8988T (cell line): ENCODE measurements around the gene RIPK4.

Source experiments
- DNase-seq: peaks from one replicate; pipeline ENCODE4 v3.0.0; 2011

Gene RIPK4

DNA sequence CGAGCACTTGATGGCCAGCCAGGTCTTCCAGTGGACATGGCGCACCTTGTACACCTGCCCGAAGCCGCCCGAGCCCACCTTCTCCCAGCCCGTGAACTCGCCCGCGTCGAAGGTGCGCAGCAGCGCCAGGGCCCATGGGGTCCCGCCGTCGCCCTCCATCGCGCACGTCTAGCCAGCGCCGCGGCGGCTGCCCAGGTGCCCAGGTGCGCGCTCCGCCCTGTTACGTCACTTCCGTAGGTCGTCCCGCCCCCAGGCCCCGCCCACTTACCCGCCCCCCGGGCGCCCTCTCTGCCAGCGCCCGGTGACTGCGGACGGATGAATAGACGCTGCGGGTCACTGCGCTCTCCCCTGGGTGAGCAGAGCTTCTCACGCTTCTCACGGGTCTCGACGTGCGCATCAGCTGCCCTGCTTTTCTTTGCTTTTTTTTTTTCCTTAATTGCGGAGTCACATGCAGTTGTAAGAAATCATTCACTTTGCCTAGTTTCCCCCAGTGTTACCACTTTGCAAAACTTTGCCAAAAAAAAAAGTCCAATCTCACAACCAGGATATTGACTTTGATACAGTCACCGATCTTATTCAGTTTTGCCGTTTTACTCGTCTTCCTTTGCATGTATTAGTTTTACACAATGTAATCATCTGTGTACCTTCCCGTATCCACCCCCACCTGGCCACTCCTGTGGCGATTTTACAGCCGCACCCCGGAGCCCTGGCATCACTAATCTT is at the start of gene RIPK4:
Gene RIPK4, minus strand, starts transcription at position 170 of the 723 bp plus-strand sequence. Its CDS starts 11 bp downstream, at position 159.
- DNase-seq, result peak; percentile 84

DNA sequence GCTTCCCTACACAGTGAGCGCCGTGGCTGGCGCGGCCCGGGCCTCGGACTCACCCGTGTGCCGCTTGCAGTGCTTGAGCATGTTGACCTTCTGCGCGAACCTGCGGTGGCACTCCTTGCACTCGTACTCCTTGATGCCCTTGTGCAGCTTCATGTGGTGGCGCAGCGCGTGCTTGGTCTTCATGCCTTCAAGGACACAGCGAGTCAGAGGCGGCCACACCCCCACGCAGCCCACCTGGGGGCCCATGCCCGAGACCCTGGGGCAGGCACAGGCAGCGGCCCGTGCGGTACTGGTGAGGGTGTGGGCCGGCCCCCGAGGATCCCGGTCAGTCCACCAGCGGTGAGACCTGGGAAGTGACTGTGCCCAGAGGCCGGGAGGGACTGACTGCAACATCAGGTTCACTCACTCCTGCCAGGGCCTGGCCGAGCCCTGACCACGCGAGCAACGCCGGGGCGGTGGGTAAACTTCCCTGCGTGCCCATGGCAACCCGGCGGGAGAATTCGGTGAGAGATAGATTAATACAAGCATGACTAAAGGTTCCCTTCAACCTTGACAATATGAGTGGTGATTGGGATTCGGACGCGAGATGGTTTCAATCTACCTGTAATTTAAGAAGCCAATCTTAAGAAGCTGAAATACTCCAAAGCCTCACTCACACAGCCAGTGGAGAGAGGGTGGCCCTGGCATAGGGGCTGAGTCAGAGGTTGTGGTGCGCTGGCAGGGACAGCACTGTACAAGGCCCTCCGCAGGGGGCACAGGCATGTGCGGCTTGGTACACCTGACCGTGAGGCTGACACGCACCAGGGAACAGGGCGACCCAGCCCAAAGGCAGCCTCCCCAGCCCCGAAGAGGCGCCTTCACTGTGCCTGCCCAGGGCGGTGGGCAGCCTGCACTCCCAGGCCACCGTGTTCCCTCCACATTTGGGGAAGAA is 49.1 kb upstream of the RIPK4 start:
- DNase-seq, result no peak

DNA sequence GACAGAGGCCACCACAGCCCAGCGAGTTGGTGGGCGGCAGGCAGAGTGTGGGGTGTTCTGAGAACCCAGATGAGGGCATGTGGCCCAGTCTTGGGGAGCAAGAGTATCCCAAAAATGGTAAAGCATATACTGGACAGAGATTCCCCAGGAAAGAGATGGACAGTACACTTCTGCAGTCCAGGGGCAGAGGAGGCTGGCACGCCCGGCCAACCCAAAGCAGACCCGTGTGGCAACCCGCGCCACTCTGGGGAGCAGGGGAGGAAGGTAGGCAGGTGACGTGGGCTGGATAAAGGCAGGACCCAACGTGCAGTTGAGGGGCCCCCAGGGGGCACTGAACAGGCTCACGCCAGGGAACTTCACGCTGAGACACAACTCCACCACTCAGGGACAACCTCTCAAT is 46.4 kb upstream of the RIPK4 start:
- no peak for DNase-seq

DNA sequence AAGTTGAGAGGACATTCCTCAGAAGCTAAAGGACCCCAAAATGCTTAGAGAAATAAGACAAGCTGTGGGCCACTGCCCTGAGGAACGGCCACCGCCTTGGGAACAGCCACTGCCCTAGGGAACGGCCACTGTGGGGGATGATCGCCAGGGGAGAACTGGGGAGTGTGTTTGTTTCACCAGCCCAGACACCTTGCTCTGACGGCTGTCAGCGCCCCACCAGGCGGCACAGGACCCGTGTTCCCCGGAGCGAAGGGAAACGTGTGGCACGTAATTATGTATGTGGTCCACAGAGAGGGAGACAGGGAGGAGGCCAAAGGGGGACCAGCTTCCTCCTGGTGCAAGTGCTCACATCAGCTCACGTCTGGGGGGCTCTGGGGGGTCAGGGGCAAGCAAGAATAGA is 45.8 kb upstream of the RIPK4 start:
- DNase-seq, result no peak

DNA sequence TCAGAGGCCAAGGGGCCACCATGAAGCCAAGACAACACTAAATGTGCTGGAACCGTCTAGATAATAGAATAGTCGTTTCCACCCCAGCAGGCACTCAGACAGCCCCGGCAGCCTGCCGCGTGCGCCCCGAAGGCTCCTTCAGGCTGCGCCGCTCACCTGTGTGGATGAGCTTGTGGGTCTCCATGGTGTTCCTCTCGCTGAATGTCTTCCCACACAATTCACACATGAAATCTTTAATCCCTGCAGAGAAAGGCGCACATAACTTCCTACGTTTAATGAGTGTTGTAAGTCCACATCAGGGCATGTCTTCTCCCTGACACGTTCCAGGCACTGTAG is 43.7 kb upstream of the RIPK4 start:
- no peak for DNase-seq

GRCh38 chr21:41809891-41810596 is 43.2 kb upstream of the RIPK4 start:
- no peak for DNase-seq

GRCh38 chr21:41808846-41809245 is 42.0 kb upstream of the RIPK4 start:
- DNase-seq, result no peak

DNA sequence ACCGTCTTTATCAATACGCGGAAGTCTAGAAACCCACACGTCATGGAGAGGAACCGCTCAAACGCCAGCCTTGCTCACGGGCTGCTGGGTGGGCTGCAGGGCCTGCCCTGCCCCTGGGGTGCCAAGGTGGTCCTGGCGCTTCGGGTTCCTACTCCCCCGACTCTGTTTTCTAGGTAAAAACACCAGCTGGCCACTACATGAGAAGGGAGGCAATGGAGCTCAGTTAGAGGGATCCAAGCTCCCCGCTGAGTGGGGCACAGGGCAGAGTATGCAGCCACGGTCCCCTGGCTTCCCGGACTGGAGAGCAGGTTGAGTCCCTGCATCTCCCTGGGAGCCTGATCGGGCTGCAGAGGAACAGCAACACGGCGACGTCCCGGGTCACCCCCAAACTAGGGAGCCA is 41.2 kb upstream of the RIPK4 start:
- DNase-seq, result no peak

- DNase-seq, result no peak
Observed at GRCh38 chr21:41806773-41807172, 39.9 kb upstream of the RIPK4 start.

DNA sequence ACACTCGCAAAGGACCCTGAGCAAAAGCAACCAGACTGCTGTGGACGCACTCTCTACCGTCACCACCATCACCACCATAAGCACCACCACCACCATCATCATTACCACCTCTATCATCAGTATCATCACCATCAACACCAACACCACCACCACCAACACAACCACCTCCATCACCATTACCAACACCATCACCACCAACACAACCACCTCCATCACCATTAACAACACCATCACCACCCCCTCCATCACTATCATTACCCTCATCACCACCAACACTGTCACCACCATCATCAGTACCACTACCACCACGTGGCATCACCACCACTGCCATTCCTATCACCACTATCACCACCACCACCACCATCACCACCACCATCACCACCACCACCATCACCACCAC is 38.8 kb upstream of the RIPK4 start:
- no peak for DNase-seq

DNA sequence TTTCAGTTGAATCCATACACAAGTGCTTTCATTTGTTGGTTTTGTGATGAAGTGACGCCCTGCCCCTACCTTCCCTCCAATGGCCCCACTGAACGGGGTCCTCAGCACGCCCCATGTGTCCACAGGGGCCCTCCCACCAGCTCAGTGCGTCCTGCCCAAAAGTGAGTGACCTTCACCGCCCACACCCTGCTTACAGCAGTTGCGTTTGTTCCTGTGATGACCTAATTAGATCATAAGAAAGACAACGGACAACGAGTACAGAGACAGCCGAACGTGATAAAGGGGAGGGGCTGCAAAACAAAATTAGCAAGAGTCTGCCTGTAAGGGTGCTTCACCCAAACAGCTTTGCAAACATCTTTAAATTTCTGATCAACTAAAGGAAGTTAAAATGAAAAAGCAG is 38.2 kb upstream of the RIPK4 start:
- DNase-seq, result no peak

- no peak for DNase-seq
Observed at GRCh38 chr21:41804381-41804780, 37.5 kb upstream of the RIPK4 start.

DNA sequence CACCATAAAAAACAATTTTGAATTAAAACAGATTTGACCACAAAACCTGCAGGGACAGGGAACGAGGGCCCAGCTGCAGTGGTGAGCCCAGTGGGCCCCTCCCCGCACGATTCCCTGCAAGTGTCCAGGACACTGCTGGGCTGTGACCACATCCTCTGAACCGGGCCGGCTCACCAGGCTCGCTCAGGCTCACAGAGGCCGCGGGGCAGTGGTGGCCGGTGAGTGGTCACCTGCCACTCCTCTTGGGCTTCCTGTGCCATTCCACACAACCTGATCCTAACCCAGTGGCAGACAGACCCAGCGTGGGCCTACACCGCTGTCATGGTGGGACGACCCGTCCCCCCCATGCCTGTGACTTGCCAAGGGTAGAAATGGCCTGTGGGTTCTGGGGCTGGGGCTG is 36.5 kb upstream of the RIPK4 start:
- no peak for DNase-seq

- no peak for DNase-seq
Observed at GRCh38 chr21:41802684-41803083, 35.8 kb upstream of the RIPK4 start.

DNA sequence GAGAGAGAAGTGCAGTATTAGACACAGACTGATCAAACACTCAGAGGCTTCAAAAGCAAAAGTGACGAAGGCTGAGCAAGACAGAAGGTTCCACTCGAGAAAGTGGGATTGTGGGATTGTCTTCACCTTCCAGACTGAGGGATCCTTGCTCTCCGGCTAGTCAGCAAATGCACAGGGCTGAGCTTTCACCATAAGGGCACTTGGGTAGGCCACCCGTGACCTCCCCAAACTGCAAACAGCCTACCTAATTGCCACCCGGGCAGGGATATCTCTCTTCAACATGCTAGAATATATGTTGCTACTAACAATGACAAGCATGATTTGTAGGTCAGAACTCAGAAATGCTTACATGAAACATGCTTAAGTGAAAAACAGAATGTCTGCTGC is 35.3 kb upstream of the RIPK4 start:
- DNase-seq, result no peak

GRCh38 chr21:41801321-41802197 is 34.7 kb upstream of the RIPK4 start:
- DNase-seq, result no peak

- no peak for DNase-seq
Observed at GRCh38 chr21:41800425-41801320, 33.8 kb upstream of the RIPK4 start.

- DNase-seq, result no peak
Observed at GRCh38 chr21:41799763-41800162, 32.9 kb upstream of the RIPK4 start.

- no peak for DNase-seq
Observed at GRCh38 chr21:41798326-41798725, 31.5 kb upstream of the RIPK4 start.

DNA sequence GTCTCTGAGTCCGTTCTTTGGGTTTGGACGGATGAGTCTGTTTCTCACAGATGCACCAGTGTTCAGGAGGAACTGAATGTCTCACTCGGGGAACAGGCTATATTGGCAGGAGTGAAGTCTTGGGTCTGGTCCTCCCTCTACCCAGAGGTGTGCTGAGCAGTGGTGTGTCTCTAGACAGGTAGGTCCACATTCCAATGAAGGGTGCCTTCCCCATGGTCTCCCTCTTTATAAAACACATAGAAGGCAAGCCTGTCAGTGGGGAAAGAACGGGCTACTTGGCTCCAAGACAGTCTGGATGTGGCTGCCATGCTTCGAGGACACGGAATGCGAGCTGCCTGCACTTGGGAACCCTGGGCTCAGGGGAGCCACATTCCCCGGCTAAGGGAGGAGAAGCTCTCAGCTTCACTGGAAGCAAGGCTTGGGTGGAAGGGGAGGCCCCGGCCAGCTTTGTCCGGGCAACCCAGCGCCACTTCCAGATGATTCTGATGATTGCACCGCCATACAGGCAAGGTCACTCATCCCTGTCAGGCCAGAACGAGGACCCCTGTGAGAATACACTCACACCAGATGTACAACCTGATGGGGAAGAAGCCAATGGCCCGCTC is 29.7 kb upstream of the RIPK4 start:
- no peak for DNase-seq

DNA sequence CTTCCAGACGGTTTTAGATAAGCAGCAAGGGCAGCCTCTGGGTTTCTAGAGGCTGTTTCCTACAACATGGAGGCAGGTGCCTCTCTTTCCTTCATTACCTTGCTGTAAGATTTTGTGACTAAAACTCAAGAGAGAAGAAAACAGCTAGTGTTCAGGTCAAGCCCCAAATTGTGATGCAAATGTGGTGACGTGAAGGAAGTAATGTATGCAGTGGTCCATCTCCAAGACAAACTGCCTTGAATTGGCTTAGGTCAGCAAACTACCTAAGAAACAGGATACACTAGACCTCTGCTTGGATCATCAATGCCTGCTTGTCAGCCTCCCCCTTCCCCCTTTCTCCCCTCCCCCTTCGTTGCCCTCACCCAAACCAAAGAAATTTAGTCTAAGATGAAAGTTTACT is 28.9 kb upstream of the RIPK4 start:
- DNase-seq, result no peak
